Endodermal cell (in vitro differentiated cells): Measurements from ENCODE around the gene HIGD1B. TPM values are rescaled to one million over a fixed set of nuclear protein-coding genes. Genes with fewer than 3 reads are reported as not detected.
A peak's percentile ranks its signal among the peaks of the same experiment; 100 is the strongest.

Source experiments
- DNase-seq: peaks from one replicate; pipeline ENCODE4 v3.0.0-alpha.2; 2017
- H3K27ac ChIP-seq: 2 replicates; pipeline ENCODE4 v1.5.1; 2013; ENCODE audit warnings: mild to moderate bottlenecking, low read depth, low read length, moderate library complexity
- H3K27me3 ChIP-seq: 2 replicates; pipeline ENCODE4 v1.6.1; 2013; ENCODE audit warnings: mild to moderate bottlenecking, low read length, moderate library complexity; ENCODE audit not compliant: insufficient read depth, control insufficient read depth, poor library complexity, severe bottlenecking
- H3K36me3 ChIP-seq: 2 replicates; pipeline ENCODE4 v1.7.0; 2013; ENCODE audit warnings: mild to moderate bottlenecking, low read length, moderate library complexity; ENCODE audit not compliant: control insufficient read depth, insufficient read depth
- H3K4me1 ChIP-seq: one replicate; pipeline ENCODE4 v1.7.0; 2013; ENCODE audit warnings: low read length; ENCODE audit not compliant: control insufficient read depth, insufficient read depth
- H3K4me3 ChIP-seq: 2 replicates; pipeline ENCODE4 v1.5.1; 2013; ENCODE audit warnings: mild to moderate bottlenecking, low read length, moderate library complexity
- H3K9ac ChIP-seq: 2 replicates; pipeline ENCODE4 v1.6.1; 2013; ENCODE audit warnings: mild to moderate bottlenecking, low read length, moderate library complexity; ENCODE audit not compliant: poor library complexity, severe bottlenecking; ENCODE audit errors: extremely low read depth
- H3K9me3 ChIP-seq: 2 replicates; pipeline ENCODE4 v1.6.1; 2013; ENCODE audit warnings: mild to moderate bottlenecking, low read length, moderate library complexity; ENCODE audit not compliant: control insufficient read depth
- H3K27ac Mint-ChIP-seq: 2 replicates; pipeline ENCODE4 v1.8.0; 2020; ENCODE audit warnings: mixed read lengths
- H3K27me3 Mint-ChIP-seq: 2 replicates; pipeline ENCODE4 v1.8.0; 2021; ENCODE audit warnings: mild to moderate bottlenecking, mixed read lengths; ENCODE audit not compliant: insufficient read depth
- H3K36me3 Mint-ChIP-seq: 2 replicates; pipeline ENCODE4 v1.8.0; 2020; ENCODE audit warnings: low read depth, mixed read lengths
- H3K4me1 Mint-ChIP-seq: 2 replicates; pipeline ENCODE4 v1.8.0; 2020; ENCODE audit warnings: mixed read lengths
- H3K4me3 Mint-ChIP-seq: 2 replicates; pipeline ENCODE4 v1.8.0; 2020; ENCODE audit warnings: mild to moderate bottlenecking, moderate library complexity, mixed read lengths
- H3K9me3 Mint-ChIP-seq: 2 replicates; pipeline ENCODE4 v1.8.0; 2020; ENCODE audit warnings: mild to moderate bottlenecking, mixed read lengths
- CTCF ChIP-seq: fragments of 200-600 bp; sonication (generic); conservative IDR thresholded peaks from 2 replicates; pipeline ENCODE4 v1.5.0; 2021; ENCODE audit warnings: antibody characterized with exemption, mild to moderate bottlenecking
- WGBS, 2 experiments: methylation state at CpG; one replicate each; pipeline versions ENCODE4 v1.1.5 to v1.1.7; 2013; ENCODE audit warnings: missing lambda C conversion rate in 2 of 2, mixed read lengths in 1 of 2; ENCODE audit not compliant: insufficient coverage in 1 of 2, insufficient read length in 1 of 2; 5-methylcytosine and 5-hydroxymethylcytosine counted together
- total RNA-seq, 2 donors: library from RNA; stranded (reverse); fragmentation: NEBNext Ultra II Directional in 1 of 2; extraction: Animal tissue kit (Norgen Biotek cat#: 25700) in 1 of 2; gene quantifications; 2 replicates in 1 of 2; 3 replicates in 1 of 2; pipeline ENCODE4 v1.2.1, GENCODE V29; 2021

The HIGD1B gene
- total RNA-seq, 2 donors from 2014 or later = not detected

GRCh38 chr17:44877121-44877520 lies 29.4 kb downstream of the HIGD1B start:
- H3K4me1 ChIP-seq = peaks cover 3% of the 10 kb centered on the region
- 90 to 92% methylated on average over 4 to 5 of the region's 5 CpGs for WGBS, 2 experiments
- H3K36me3 Mint-ChIP-seq = peaks cover 69% of the 10 kb centered on the region
- no peaks in the 10 kb centered on the region for H3K27me3 ChIP-seq
- no peaks in the 10 kb centered on the region for H3K9me3 Mint-ChIP-seq
- no peak overlapping the region for H3K27ac ChIP-seq
- no peaks in the 10 kb centered on the region for H3K9me3 ChIP-seq
- H3K9ac ChIP-seq = no peak overlapping the region
- no peak overlapping the region for H3K4me3 Mint-ChIP-seq
- H3K27ac Mint-ChIP-seq = no peak overlapping the region
- H3K4me3 ChIP-seq = no peak overlapping the region
- H3K27me3 Mint-ChIP-seq = no peaks in the 10 kb centered on the region
- H3K36me3 ChIP-seq = peaks cover 89% of the 10 kb centered on the region
- no peak for TF ChIP-seq CTCF
- DNase-seq = no peak
- H3K4me1 Mint-ChIP-seq = no peaks in the 10 kb centered on the region

GRCh38 chr17:44878627-44879221 lies 31.0 kb downstream of the HIGD1B start:
- Histone ChIP-seq H3K9ac (no peak overlapping the region), H3K4me1 (no peaks in the 10 kb centered on the region), H3K27me3 (no peaks in the 10 kb centered on the region), H3K36me3 (peaks cover 91% of the 10 kb centered on the region), H3K9me3 (no peaks in the 10 kb centered on the region), H3K27ac (no peak overlapping the region), H3K4me3 (no peak overlapping the region)
- peak; percentile 70 for DNase-seq
- no peaks in the 10 kb centered on the region for H3K9me3 Mint-ChIP-seq
- no peak overlapping the region for H3K27ac Mint-ChIP-seq
- H3K27me3 Mint-ChIP-seq = no peaks in the 10 kb centered on the region
- no peaks in the 10 kb centered on the region for H3K4me1 Mint-ChIP-seq
- H3K4me3 Mint-ChIP-seq = no peak overlapping the region
- WGBS, 2 experiments = 62 to 74% methylated on average over 4 to 6 of the region's 6 CpGs
- TF ChIP-seq CTCF = peak; percentile 83
- H3K36me3 Mint-ChIP-seq = peaks cover 71% of the 10 kb centered on the region

GRCh38 chr17:44879376-44879775 lies 31.7 kb downstream of the HIGD1B start:
- no peak overlapping the region for H3K4me3 Mint-ChIP-seq
- H3K9me3 Mint-ChIP-seq = no peaks in the 10 kb centered on the region
- no peak overlapping the region for H3K9ac ChIP-seq
- H3K4me3 ChIP-seq = no peak overlapping the region
- DNase-seq = no peak
- no peak overlapping the region for H3K27ac Mint-ChIP-seq
- peaks cover 67% of the 10 kb centered on the region for H3K36me3 Mint-ChIP-seq
- 95 to 100% methylated on average over 3 to 6 of the region's 6 CpGs for WGBS, 2 experiments
- no peaks in the 10 kb centered on the region for H3K27me3 ChIP-seq
- no peaks in the 10 kb centered on the region for H3K27me3 Mint-ChIP-seq
- no peaks in the 10 kb centered on the region for H3K4me1 ChIP-seq
- H3K36me3 ChIP-seq = peaks cover 91% of the 10 kb centered on the region
- no peaks in the 10 kb centered on the region for H3K4me1 Mint-ChIP-seq
- no peaks in the 10 kb centered on the region for H3K9me3 ChIP-seq
- no peak for TF ChIP-seq CTCF
- H3K27ac ChIP-seq = no peak overlapping the region
